ENCODE results near the gene ASS1. TPM values are rescaled to one million over a fixed set of nuclear protein-coding genes. Genes with fewer than 3 reads are reported as not detected.

Gene ASS1
- total and polyA plus RNA-seq, 9 donors, result 63.4 to 238 (median 87.0) TPM

DNA sequence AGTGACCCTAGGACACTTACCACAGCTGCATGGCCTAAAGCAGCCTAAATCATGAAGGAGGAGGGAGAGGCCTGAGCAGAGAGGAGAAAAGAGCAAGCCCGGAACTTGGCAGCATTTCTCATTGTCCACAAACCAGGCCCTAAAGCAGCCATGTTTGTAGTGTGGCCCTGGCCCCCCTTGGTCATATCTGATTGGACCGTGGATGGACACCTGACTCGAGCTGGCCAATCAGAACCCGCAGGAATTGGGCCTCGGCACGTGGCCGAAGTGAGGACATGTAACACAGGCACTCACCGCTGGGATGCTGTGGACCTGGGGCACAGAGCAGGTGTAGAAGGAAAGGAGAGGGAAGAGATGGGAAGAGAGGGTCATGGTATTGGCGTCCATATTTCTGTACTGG lies 56.9 kb downstream of the ASS1 start:
- no peaks in the 10 kb centered on the region for H3K9me3 ChIP-seq
- no peak overlapping the region for H3K4me3 ChIP-seq
- no peaks in the 10 kb centered on the region for H3K4me1 ChIP-seq (ENCODE audit: insufficient read depth)
- H3K27ac ChIP-seq, result no peak overlapping the region
- TF ChIP-seq POLR2A (IDR thresholded peaks at IDR 0.05), result no peak
- TF ChIP-seq, protein P1, sequence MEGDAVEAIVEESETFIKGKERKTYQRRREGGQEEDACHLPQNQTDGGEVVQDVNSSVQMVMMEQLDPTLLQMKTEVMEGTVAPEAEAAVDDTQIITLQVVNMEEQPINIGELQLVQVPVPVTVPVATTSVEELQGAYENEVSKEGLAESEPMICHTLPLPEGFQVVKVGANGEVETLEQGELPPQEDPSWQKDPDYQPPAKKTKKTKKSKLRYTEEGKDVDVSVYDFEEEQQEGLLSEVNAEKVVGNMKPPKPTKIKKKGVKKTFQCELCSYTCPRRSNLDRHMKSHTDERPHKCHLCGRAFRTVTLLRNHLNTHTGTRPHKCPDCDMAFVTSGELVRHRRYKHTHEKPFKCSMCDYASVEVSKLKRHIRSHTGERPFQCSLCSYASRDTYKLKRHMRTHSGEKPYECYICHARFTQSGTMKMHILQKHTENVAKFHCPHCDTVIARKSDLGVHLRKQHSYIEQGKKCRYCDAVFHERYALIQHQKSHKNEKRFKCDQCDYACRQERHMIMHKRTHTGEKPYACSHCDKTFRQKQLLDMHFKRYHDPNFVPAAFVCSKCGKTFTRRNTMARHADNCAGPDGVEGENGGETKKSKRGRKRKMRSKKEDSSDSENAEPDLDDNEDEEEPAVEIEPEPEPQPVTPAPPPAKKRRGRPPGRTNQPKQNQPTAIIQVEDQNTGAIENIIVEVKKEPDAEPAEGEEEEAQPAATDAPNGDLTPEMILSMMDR (IDR thresholded peaks at IDR 0.05), result no peak
- no peaks in the 10 kb centered on the region for H3K27me3 ChIP-seq
- WGBS, 3 donors, result 91% methylated on average over 9 of the region's 9 CpGs
- no peaks in the 10 kb centered on the region for H3K36me3 ChIP-seq
- no peak for DNase-seq
- intact Hi-C loops (cut with DNase I), result no loop called here

DNA sequence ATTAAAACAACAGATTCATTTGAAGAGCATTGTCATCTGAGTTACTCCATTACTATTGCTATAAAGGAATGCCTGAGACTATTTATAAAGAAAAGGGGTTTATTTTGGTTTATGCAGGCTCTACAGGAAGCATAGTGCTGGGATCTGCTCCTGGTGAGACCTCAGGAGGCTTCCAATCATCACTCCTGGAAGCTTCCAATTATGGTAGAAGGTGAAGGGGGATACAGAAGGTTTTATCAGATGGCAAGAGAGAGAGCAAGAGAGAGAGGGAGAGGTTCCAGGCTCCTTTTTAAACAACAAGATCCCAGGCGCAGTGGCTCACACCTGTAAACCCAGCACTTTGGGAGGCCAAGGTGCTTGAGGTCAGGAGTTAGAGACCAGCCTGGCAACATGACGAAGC lies 63.5 kb downstream of the ASS1 start:
- TF ChIP-seq EP300 (IDR thresholded peaks at IDR 0.05) (no peak), POLR2A (IDR thresholded peaks at IDR 0.05) (no peak)
- TF ChIP-seq, protein P1 (IDR thresholded peaks at IDR 0.05), result no peak
- Histone ChIP-seq H3K4me3 (no peak overlapping the region), H3K27me3 (no peaks in the 10 kb centered on the region), H3K4me1 (ENCODE audit: insufficient read depth) (no peaks in the 10 kb centered on the region), H3K27ac (no peak overlapping the region), H3K36me3 (no peaks in the 10 kb centered on the region), H3K9me3 (peaks cover 0 to 6% of the 10 kb centered on the region in 2 donors)
- 45 to 64% (median 63%) methylated on average over 2 of the region's 2 CpGs for whole genome bisulfite sequencing, 3 donors
- intact Hi-C loops (cut with DNase I), result no loop called here
- DNase-seq, result no peak

DNA sequence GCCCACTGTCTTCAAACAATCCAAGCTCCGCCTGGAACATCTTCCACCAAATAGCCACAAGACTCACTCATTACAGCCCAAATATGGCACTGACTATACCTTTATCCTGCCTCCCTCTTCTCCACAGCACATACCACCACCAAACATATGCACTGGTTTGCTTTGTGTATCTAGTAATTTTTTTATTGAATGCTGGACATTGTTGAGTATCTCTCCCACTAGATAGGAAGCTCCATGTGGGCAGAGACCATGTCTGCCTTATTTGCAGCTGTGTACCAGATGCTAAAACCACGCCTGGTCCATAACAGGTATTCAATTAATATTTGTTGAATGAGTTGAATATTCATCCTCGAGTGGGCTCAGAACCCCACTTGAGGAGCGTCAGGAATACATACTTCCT lies 67.4 kb downstream of the ASS1 start:
- DNase-seq, result no peak
- 85 to 95% (median 91%) methylated on average over 4 of the region's 4 CpGs for WGBS, 3 donors
- H3K4me3 ChIP-seq, result no peak overlapping the region
- no peaks in the 10 kb centered on the region for H3K36me3 ChIP-seq
- no peak overlapping the region for H3K27ac ChIP-seq
- H3K9me3 ChIP-seq, result peaks cover 0 to 6% of the 10 kb centered on the region in 2 donors
- H3K4me1 ChIP-seq (ENCODE audit: insufficient read depth), result no peaks in the 10 kb centered on the region
- no peak for TF ChIP-seq EP300 (IDR thresholded peaks at IDR 0.05)
- TF ChIP-seq, protein P1 (IDR thresholded peaks at IDR 0.05), result no peak
- TF ChIP-seq POLR2A (IDR thresholded peaks at IDR 0.05), result no peak
- intact Hi-C loops (cut with DNase I), result no loop called here
- H3K27me3 ChIP-seq, result no peaks in the 10 kb centered on the region

DNA sequence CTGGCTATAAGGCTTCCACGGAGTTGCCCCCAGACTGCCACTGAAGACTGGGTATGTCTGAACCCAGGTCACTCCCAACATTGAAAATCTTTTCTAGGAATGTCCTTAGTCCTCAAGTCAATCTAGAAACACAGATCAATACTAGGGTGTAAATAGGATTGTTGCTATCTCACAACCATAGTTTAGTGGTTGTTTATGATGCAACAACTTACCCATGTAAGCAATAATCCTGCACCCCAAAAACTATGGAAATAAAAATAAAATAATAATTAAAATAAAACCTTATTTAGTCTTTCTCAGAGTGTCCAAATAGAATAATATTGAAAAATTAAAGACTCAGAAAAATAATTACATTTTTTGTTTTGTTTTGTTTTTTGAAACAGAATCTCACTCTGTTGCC lies 68.3 kb downstream of the ASS1 start:
- H3K9me3 ChIP-seq, result peaks cover 0 to 6% of the 10 kb centered on the region in 2 donors
- H3K4me1 ChIP-seq (ENCODE audit: insufficient read depth), result no peaks in the 10 kb centered on the region
- DNase-seq, result no peak
- WGBS, 3 donors, result 89 to 100% (median 96%) methylated on average over 1 of the region's 1 CpG
- no peak overlapping the region for H3K4me3 ChIP-seq
- TF ChIP-seq, protein P1 (IDR thresholded peaks at IDR 0.05), result no peak
- TF ChIP-seq POLR2A (IDR thresholded peaks at IDR 0.05) (no peak), EP300 (IDR thresholded peaks at IDR 0.05) (no peak)
- H3K36me3 ChIP-seq, result no peaks in the 10 kb centered on the region
- H3K27ac ChIP-seq, result no peak overlapping the region
- no peaks in the 10 kb centered on the region for H3K27me3 ChIP-seq
- intact Hi-C loops (cut with DNase I), result no loop called here

DNA sequence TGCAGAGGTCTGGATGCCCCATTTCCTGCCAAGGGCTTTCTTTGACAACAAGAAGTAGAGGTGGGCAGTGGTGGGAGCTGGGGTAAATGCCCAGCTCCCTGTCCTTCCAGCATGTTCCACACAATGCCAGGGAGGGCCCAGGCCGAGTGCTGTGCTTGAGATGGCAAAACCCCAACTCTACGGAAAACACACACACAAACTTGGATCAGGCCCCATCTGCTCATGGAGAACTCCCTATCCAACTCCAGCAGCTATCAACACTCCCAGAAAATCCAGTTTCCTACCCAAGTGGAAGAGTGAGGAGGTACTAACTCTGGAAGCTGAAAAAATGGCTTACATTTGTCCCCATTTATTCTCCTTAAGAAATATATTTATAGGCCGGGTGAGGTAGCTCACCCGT lies 73.5 kb downstream of the ASS1 start:
- Histone ChIP-seq H3K4me3 (no peak overlapping the region), H3K4me1 (ENCODE audit: insufficient read depth) (no peaks in the 10 kb centered on the region), H3K27me3 (no peaks in the 10 kb centered on the region), H3K36me3 (no peaks in the 10 kb centered on the region), H3K9me3 (no peaks in the 10 kb centered on the region), H3K27ac (no peak overlapping the region)
- no peak for DNase-seq
- WGBS, 3 donors, result 65 to 74% (median 73%) methylated on average over 4 of the region's 4 CpGs
- TF ChIP-seq, protein P1 (IDR thresholded peaks at IDR 0.05), result no peak
- TF ChIP-seq EP300 (IDR thresholded peaks at IDR 0.05) (no peak), POLR2A (IDR thresholded peaks at IDR 0.05) (no peak)
- intact Hi-C loops (cut with DNase I), result no loop called here
